Measurements from ENCODE around the gene SLC2A5. TPM values are rescaled to one million over a fixed set of nuclear protein-coding genes. Genes with fewer than 3 reads are reported as not detected.

Gene SLC2A5
- total RNA-seq, 4 donors from 2014 or later: 0.16 to 2.7 (median 0.39) TPM

DNA sequence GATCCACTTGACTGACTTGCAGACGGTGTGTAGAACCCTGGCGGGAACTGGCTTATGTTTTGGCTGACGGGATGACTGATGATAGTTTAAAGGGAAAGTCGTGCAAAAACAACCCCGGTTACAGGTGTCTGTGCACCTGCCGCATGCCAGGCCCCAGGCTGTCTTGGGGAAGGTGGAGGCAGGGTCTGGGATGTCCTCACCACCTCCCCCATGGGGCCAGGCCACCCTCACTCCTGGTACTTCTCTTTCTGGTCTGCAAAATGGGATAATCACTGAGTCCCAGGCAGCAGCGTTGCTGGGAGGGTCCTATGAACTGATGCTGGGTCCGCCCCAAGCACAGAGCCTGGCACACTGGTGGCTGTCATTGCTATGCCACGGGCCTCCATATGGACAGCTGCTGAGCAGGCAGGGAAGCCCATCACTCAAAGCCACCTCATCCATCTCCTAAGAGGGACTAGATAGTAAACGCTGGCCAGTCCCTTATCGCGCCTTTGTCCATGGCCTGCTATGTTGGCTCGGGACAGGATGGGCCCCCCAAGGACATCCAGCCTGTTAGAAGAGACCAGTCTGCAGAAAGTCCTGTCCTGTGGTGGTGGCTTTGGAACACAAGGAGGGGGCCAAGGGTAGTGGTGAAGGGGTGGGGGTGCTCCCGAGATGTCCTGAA, 28.2 kb downstream of the SLC2A5 start:
- no peak overlapping the region for H3K4me3 ChIP-seq
- TF ChIP-seq POLR2A (IDR thresholded peaks at IDR 0.05) (no peak), POLR2AphosphoS5 (IDR thresholded peaks at IDR 0.05) (no peak)
- TF ChIP-seq, protein P1, sequence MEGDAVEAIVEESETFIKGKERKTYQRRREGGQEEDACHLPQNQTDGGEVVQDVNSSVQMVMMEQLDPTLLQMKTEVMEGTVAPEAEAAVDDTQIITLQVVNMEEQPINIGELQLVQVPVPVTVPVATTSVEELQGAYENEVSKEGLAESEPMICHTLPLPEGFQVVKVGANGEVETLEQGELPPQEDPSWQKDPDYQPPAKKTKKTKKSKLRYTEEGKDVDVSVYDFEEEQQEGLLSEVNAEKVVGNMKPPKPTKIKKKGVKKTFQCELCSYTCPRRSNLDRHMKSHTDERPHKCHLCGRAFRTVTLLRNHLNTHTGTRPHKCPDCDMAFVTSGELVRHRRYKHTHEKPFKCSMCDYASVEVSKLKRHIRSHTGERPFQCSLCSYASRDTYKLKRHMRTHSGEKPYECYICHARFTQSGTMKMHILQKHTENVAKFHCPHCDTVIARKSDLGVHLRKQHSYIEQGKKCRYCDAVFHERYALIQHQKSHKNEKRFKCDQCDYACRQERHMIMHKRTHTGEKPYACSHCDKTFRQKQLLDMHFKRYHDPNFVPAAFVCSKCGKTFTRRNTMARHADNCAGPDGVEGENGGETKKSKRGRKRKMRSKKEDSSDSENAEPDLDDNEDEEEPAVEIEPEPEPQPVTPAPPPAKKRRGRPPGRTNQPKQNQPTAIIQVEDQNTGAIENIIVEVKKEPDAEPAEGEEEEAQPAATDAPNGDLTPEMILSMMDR (IDR thresholded peaks at IDR 0.05): no peak
- no peak for ATAC-seq

DNA sequence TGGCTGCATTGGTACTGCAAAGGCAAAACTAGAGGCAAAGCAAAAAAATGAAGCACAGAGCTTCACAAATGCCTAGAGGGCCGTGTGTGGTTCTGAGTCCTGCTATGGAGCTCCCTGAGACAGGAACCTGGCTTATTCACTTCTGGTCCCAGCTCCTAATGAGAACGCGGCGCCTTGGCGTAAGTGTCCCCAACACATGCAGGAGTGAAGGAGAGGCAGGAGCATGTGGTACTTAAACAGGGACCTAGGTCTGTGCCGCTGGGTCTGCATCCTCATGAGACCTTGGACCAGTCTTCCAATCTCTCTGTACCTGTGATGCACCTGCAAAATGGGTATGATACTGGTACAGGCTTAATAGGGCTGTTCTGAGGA, 28.8 kb downstream of the SLC2A5 start:
- no peaks in the 10 kb centered on the region for H3K27me3 ChIP-seq
- WGBS, 2 donors (ENCODE audit: low coverage in 1 of 2): 87 to 94% methylated on average over 4 to 5 of the region's 6 CpGs
- ATAC-seq: no peak
- TF ChIP-seq EP300 (IDR thresholded peaks at IDR 0.05) (no peak), POLR2AphosphoS5 (IDR thresholded peaks at IDR 0.05) (no peak), POLR2A (IDR thresholded peaks at IDR 0.05) (no peak)
- TF ChIP-seq, protein P1 (IDR thresholded peaks at IDR 0.05): no peak
- no peak overlapping the region for H3K4me3 ChIP-seq
- no peaks in the 10 kb centered on the region for H3K4me1 ChIP-seq
- peaks cover 0 to 2% (median 0%) of the 10 kb centered on the region in 3 donors for H3K9me3 ChIP-seq
- no peaks in the 10 kb centered on the region for H3K36me3 ChIP-seq
- H3K27ac ChIP-seq: no peak overlapping the region

More for the DNA sequence above, 28.2 kb downstream of the SLC2A5 start:
- 80 to 87% methylated on average over 1 to 5 of the region's 14 CpGs for WGBS, 2 donors (ENCODE audit: low coverage in 1 of 2)
- no peaks in the 10 kb centered on the region for H3K9me3 ChIP-seq
- H3K4me1 ChIP-seq: no peaks in the 10 kb centered on the region
- no peaks in the 10 kb centered on the region for H3K27me3 ChIP-seq
- no peak overlapping the region for H3K27ac ChIP-seq
- H3K36me3 ChIP-seq: no peaks in the 10 kb centered on the region

DNA sequence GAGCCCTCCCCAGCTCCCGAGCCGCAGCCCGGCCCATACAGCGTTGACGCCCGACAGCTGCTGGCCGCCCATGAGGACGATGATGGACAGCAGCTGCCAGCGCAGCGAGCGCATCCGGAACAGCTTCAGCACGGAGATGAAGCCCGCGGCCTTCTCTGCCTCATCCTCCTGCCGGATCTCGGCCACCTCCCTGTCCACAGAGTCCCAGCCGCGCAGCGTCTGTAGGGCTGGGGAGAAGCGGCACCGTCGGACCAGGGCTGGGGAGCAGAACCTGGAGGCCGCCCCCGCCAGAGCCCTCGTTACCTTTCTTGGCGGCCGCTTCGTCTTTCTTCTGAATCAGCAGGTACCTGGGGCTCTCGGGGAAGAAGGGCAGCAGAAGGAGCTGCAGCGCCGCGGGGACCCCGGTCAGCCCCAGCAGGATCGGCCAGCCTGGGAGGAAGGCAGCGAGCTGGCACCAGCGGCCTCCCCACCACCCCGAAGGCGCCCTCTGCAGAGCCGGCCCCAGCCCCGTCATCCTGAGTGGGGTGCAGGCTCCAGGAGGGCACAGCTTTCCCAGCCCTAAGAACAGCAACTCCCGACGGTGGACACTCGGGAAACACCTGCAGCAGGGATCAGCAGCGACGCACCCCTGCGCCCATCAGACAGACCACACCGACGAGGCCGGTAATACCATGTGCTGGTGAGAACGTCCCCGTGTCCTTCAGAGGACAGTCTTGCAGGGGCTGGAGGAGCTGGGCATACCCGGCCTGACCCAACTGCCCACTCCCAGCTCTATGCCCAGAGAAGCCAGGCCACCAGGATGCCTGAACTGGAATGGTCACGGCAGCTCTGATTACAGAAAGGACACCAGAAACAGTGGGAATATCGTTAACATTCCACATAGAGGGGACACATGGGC, 29.4 kb downstream of the SLC2A5 start:
- Histone ChIP-seq H3K27me3 (no peaks in the 10 kb centered on the region), H3K9me3 (peaks cover 0 to 8% (median 0%) of the 10 kb centered on the region in 3 donors), H3K4me1 (no peaks in the 10 kb centered on the region), H3K4me3 (no peak overlapping the region), H3K36me3 (no peaks in the 10 kb centered on the region), H3K27ac (no peak overlapping the region)
- ATAC-seq: no peak
- 100% methylated on average over 2 of the region's 55 CpGs; no CpG with 5 or more reads in 1 of the 2 donors for WGBS, 2 donors (ENCODE audit: low coverage in 1 of 2)
- no peak for TF ChIP-seq POLR2AphosphoS5 (IDR thresholded peaks at IDR 0.05)
- TF ChIP-seq EP300 (IDR thresholded peaks at IDR 0.05): no peak
- TF ChIP-seq, protein P1 (IDR thresholded peaks at IDR 0.05): no peak
- no peak for TF ChIP-seq POLR2A (IDR thresholded peaks at IDR 0.05)

DNA sequence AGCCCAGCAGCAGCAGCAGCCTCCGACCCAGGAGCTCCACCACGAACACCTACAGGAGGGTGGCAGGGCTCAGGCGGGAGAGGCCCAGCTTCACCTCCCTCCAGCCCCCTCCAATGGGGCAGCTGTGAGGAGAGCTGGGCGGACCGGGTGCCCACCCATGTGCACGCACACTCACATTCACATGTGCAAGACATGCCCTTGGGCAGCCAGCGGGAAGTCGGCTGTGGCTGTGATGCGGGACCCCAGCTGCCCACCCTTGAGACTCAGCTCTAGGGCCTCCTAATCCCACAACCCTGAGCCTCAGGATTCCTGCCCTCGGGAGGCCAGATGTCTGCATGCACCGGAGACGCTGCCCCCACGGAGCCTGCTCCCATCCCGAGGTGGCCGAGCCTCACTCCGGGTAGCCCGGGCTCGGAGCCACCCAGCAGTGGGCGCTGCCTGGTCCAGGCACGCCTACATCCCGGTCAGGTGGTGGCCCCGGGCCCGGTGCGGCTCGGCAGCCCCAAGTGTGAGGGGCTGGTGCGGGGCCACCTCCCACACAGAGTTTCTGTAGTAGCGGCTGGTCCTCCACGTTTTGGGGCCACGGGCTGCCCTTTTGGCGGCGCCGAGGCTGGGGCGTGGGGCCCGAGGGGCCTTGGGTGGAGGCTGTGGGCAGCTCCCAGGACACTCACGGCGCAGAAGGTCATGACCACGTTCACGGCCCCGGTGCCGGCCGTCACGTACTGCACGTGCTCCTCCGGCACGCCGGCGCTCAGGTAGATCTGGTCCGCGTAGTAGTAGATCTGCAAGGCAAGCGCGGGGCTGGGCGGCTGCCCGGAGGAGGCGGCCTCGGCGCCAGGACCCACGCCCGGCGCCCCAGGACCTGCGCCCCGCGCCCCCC, 30.3 kb downstream of the SLC2A5 start:
- WGBS, 2 donors (ENCODE audit: low coverage in 1 of 2): 80% methylated on average over 5 of the region's 62 CpGs; no CpG with 5 or more reads in 1 of the 2 donors
- Histone ChIP-seq H3K27me3 (no peaks in the 10 kb centered on the region), H3K27ac (no peak overlapping the region), H3K4me1 (no peaks in the 10 kb centered on the region), H3K36me3 (no peaks in the 10 kb centered on the region), H3K9me3 (peaks cover 0 to 16% (median 0%) of the 10 kb centered on the region in 3 donors), H3K4me3 (no peak overlapping the region)
- ATAC-seq: no peak
- TF ChIP-seq EP300 (IDR thresholded peaks at IDR 0.05) (no peak), POLR2AphosphoS5 (IDR thresholded peaks at IDR 0.05) (no peak), POLR2A (IDR thresholded peaks at IDR 0.05) (no peak)
- TF ChIP-seq, protein P1 (IDR thresholded peaks at IDR 0.05): no peak

Measured in gastroesophageal sphincter (tissue), 4 donors.